Mesenchymal stem cell (in vitro differentiated cells and primary cell): ENCODE measurements around the gene MISP.

Experiments
- DNase-seq: peaks from one replicate; pipeline ENCODE4 v3.0.0-alpha.2; 2013
- H2AFZ ChIP-seq: one replicate; pipeline ENCODE4 v1.6.1; 2013; ENCODE audit warnings: low read depth, mild to moderate bottlenecking, control low read depth, inconsistent platforms, low read length, moderate library complexity
- H2AK5ac ChIP-seq: 2 replicates; pipeline ENCODE4 v1.6.1; 2013; ENCODE audit warnings: low read length, moderate library complexity, mild to moderate bottlenecking, inconsistent platforms; ENCODE audit not compliant: severe bottlenecking
- H2BK120ac ChIP-seq: one replicate; pipeline ENCODE4 v1.6.1; 2013; ENCODE audit warnings: low read depth, mild to moderate bottlenecking, inconsistent platforms, low read length, moderate library complexity
- H2BK12ac ChIP-seq, 2 experiments: one replicate each; pipeline ENCODE4 v1.6.1; 2013; ENCODE audit warnings: inconsistent platforms in 2 of 2, low read length in 2 of 2, mild to moderate bottlenecking in 2 of 2, moderate library complexity in 2 of 2, control low read depth in 1 of 2
- H2BK15ac ChIP-seq: one replicate; pipeline ENCODE4 v1.6.1; 2013; ENCODE audit warnings: mild to moderate bottlenecking, low read depth, inconsistent platforms; ENCODE audit not compliant: poor library complexity, severe bottlenecking
- H2BK5ac ChIP-seq: 2 replicates; pipeline ENCODE4 v1.6.1; 2013; ENCODE audit warnings: low read depth, mild to moderate bottlenecking, low read length, control low read depth, inconsistent platforms; ENCODE audit not compliant: poor library complexity, severe bottlenecking
- H3K14ac ChIP-seq, 2 experiments: one replicate each; pipeline ENCODE4 v1.6.1; 2013; ENCODE audit warnings: inconsistent platforms in 2 of 2, low read length in 2 of 2, control low read depth in 1 of 2, mild to moderate bottlenecking in 1 of 2, moderate library complexity in 1 of 2
- H3K18ac ChIP-seq, 2 experiments: one replicate each; pipeline ENCODE4 v1.6.1; 2013; ENCODE audit warnings: inconsistent platforms in 2 of 2, low read length in 2 of 2, control low read depth in 1 of 2, low read depth in 1 of 2, mild to moderate bottlenecking in 1 of 2
- H3K23ac ChIP-seq, 2 experiments: one replicate each; pipeline ENCODE4 v1.6.1; 2013; ENCODE audit warnings: inconsistent platforms in 2 of 2, low read length in 2 of 2, mild to moderate bottlenecking in 2 of 2, moderate library complexity in 2 of 2, control low read depth in 1 of 2
- H3K27ac ChIP-seq: 2 replicates; pipeline ENCODE4 v1.5.1; 2013; ENCODE audit warnings: mild to moderate bottlenecking, moderate library complexity, low read length, control low read depth, inconsistent platforms; ENCODE audit not compliant: poor library complexity, severe bottlenecking
- H3K27me3 ChIP-seq, 2 experiments: 2 replicates each; pipeline versions ENCODE4 v1.6.1 to v1.7.0; 2013; ENCODE audit warnings: low read length in 2 of 2, mild to moderate bottlenecking in 2 of 2, moderate library complexity in 2 of 2, control low read depth in 1 of 2, inconsistent platforms in 1 of 2; ENCODE audit not compliant: control insufficient read depth in 1 of 2, insufficient read depth in 1 of 2
- H3K36me3 ChIP-seq, 2 experiments: 2 replicates each; pipeline versions ENCODE4 v1.6.1 to v1.7.0; 2013; ENCODE audit warnings: low read length in 2 of 2, control low read depth in 1 of 2, inconsistent platforms in 1 of 2, low read depth in 1 of 2, mild to moderate bottlenecking in 1 of 2; ENCODE audit not compliant: insufficient read depth in 2 of 2, control insufficient read depth in 1 of 2
- H3K4ac ChIP-seq, 2 experiments: one replicate each; pipeline ENCODE4 v1.6.1; 2013; ENCODE audit warnings: inconsistent platforms in 2 of 2, low read length in 2 of 2, mild to moderate bottlenecking in 2 of 2, moderate library complexity in 2 of 2, control low read depth in 1 of 2, low read depth in 1 of 2
- H3K4me1 ChIP-seq: 2 replicates; pipeline ENCODE4 v1.6.1; 2013; ENCODE audit warnings: low read depth, low read length, control low read depth; ENCODE audit not compliant: control insufficient read depth, insufficient read depth
- H3K4me2 ChIP-seq: 2 replicates; pipeline ENCODE4 v1.6.1; 2013; ENCODE audit warnings: low read length, mild to moderate bottlenecking, inconsistent platforms; ENCODE audit not compliant: poor library complexity, severe bottlenecking
- H3K4me3 ChIP-seq, 2 experiments: 2 replicates each; pipeline versions ENCODE4 v1.5.1 to v1.7.0; 2013; ENCODE audit warnings: low read length in 2 of 2, mild to moderate bottlenecking in 2 of 2, control low read depth in 1 of 2, low read depth in 1 of 2; ENCODE audit not compliant: insufficient read depth in 1 of 2
- H3K79me1 ChIP-seq: replicated peaks from 2 replicates; pipeline ENCODE4 v1.6.1; 2013; ENCODE audit warnings: mild to moderate bottlenecking, control low read depth, low read length, inconsistent platforms; ENCODE audit not compliant: poor library complexity, severe bottlenecking
- H3K9ac ChIP-seq: 2 replicates; pipeline ENCODE4 v1.7.0; 2013; ENCODE audit warnings: mild to moderate bottlenecking, low read length, moderate library complexity
- H3K9me3 ChIP-seq: 2 replicates; pipeline ENCODE4 v1.7.0; 2013; ENCODE audit warnings: mild to moderate bottlenecking, low read length; ENCODE audit not compliant: control insufficient read depth
- H4K8ac ChIP-seq: one replicate; pipeline ENCODE4 v1.6.1; 2013; ENCODE audit warnings: inconsistent platforms, mild to moderate bottlenecking, low read length, moderate library complexity
- H4K91ac ChIP-seq: one replicate; pipeline ENCODE4 v1.6.1; 2013; ENCODE audit warnings: mild to moderate bottlenecking, low read length, inconsistent platforms
- WGBS: methylation state at CpG from one replicate; pipeline ENCODE4 v1.1.7; 2013; ENCODE audit warnings: mixed read lengths; 5-methylcytosine and 5-hydroxymethylcytosine counted together

MISP gene

GRCh38 chr19:807627-808422 is 56.9 kb downstream of the MISP start:
- no peaks in the 10 kb centered on the region for H3K9me3 ChIP-seq
- H2BK15ac ChIP-seq: no peak overlapping the region
- H3K4me1 ChIP-seq: peaks cover 17% of the 10 kb centered on the region
- H3K4ac ChIP-seq: no peak overlapping the region
- DNase-seq: no peak
- no peak overlapping the region for H3K4me3 ChIP-seq
- peaks cover 81 to 99% of the 10 kb centered on the region in 2 experiments for H3K36me3 ChIP-seq
- H3K79me1 ChIP-seq: no peaks in the 10 kb centered on the region
- no peak overlapping the region for H3K4me2 ChIP-seq
- H3K14ac ChIP-seq: no peak overlapping the region
- no peak overlapping the region for H2BK5ac ChIP-seq
- no peak overlapping the region for H3K18ac ChIP-seq
- no peak overlapping the region for H2AFZ ChIP-seq
- H2BK12ac ChIP-seq: no peak overlapping the region
- no peak overlapping the region for H3K9ac ChIP-seq
- H2AK5ac ChIP-seq: no peak overlapping the region
- WGBS: 97% methylated on average over 44 of the region's 44 CpGs
- H4K8ac ChIP-seq: peak overlapping the region; percentile 51
- H4K91ac ChIP-seq: no peak overlapping the region
- H3K23ac ChIP-seq: no peak overlapping the region
- H3K27me3 ChIP-seq: no peaks in the 10 kb centered on the region
- no peak overlapping the region for H2BK120ac ChIP-seq
- no peak overlapping the region for H3K27ac ChIP-seq

GRCh38 chr19:808423-808775 is 57.5 kb downstream of the MISP start:
- H2BK15ac ChIP-seq: no peak overlapping the region
- no peak overlapping the region for H3K9ac ChIP-seq
- H4K91ac ChIP-seq: no peak overlapping the region
- no peak overlapping the region for H3K4me3 ChIP-seq
- no peaks in the 10 kb centered on the region for H3K9me3 ChIP-seq
- H2BK120ac ChIP-seq: no peak overlapping the region
- no peak overlapping the region for H3K27ac ChIP-seq
- H3K79me1 ChIP-seq: peaks cover under 1% of the 10 kb centered on the region
- no peak overlapping the region for H2AFZ ChIP-seq
- no peak overlapping the region for H2BK12ac ChIP-seq
- H3K4me2 ChIP-seq: no peak overlapping the region
- H2BK5ac ChIP-seq: no peak overlapping the region
- WGBS: 98% methylated on average over 26 of the region's 26 CpGs
- no peak for DNase-seq
- H2AK5ac ChIP-seq: no peak overlapping the region
- H3K36me3 ChIP-seq: peaks cover 79 to 99% of the 10 kb centered on the region in 2 experiments
- H3K23ac ChIP-seq: no peak overlapping the region
- H4K8ac ChIP-seq: no peak overlapping the region
- no peak overlapping the region for H3K14ac ChIP-seq
- no peak overlapping the region for H3K4ac ChIP-seq
- H3K27me3 ChIP-seq: no peaks in the 10 kb centered on the region
- H3K4me1 ChIP-seq: peaks cover 11% of the 10 kb centered on the region
- H3K18ac ChIP-seq: no peak overlapping the region

GRCh38 chr19:810077-810855 is 59.4 kb downstream of the MISP start:
- Histone ChIP-seq H3K79me1 (peaks cover 7% of the 10 kb centered on the region), H2BK120ac (no peak overlapping the region), H3K36me3 (peaks cover 61 to 99% of the 10 kb centered on the region in 2 experiments), H3K14ac (no peak overlapping the region), H4K8ac (no peak overlapping the region), H3K4ac (no peak overlapping the region), H3K23ac (no peak overlapping the region), H2BK12ac (no peak overlapping the region), H3K27me3 (no peaks in the 10 kb centered on the region), H3K9ac (no peak overlapping the region), H3K27ac (no peak overlapping the region), H4K91ac (no peak overlapping the region), H2BK5ac (no peak overlapping the region), H3K4me3 (no peak overlapping the region), H3K4me2 (no peak overlapping the region), H2BK15ac (no peak overlapping the region), H3K9me3 (no peaks in the 10 kb centered on the region), H2AFZ (no peak overlapping the region), H2AK5ac (no peak overlapping the region), H3K4me1 (no peaks in the 10 kb centered on the region), H3K18ac (no peak overlapping the region)
- WGBS: 94% methylated on average over 30 of the region's 30 CpGs
- no peak for DNase-seq

- Histone ChIP-seq H2AK5ac (no peak overlapping the region), H4K91ac (no peak overlapping the region), H3K14ac (no peak overlapping the region), H2AFZ (no peak overlapping the region), H2BK120ac (no peak overlapping the region), H4K8ac (no peak overlapping the region), H3K4me3 (no peak overlapping the region), H3K9me3 (no peaks in the 10 kb centered on the region), H2BK12ac (no peak overlapping the region), H3K27me3 (no peaks in the 10 kb centered on the region), H3K9ac (no peak overlapping the region), H3K4me2 (no peak overlapping the region), H3K18ac (no peak overlapping the region), H2BK5ac (no peak overlapping the region), H3K79me1 (peaks cover 7% of the 10 kb centered on the region), H3K4ac (no peak overlapping the region), H3K23ac (no peak overlapping the region), H3K4me1 (no peaks in the 10 kb centered on the region), H3K27ac (no peak overlapping the region), H2BK15ac (no peak overlapping the region), H3K36me3 (peaks cover 62 to 99% of the 10 kb centered on the region in 2 experiments)
- WGBS: 98% methylated on average over 24 of the region's 25 CpGs
- no peak for DNase-seq
Measured at GRCh38 chr19:810883-811489, 60.1 kb downstream of the MISP start.
